Measurements from ENCODE around the gene STX8. TPM values are rescaled to one million over a fixed set of nuclear protein-coding genes. Genes with fewer than 3 reads are reported as not detected.
"Not testable (repeated sequence)": the region's sequence is repeated elsewhere in the genome, so short reads cannot be mapped to it uniquely, and the experiment has no call there.

STX8 gene
- total RNA-seq, 1 donor from 2014 or later, result 61.6 TPM

GRCh38 chr17:9343516-9343915 lies 232.1 kb downstream of the STX8 start:
- Mint-ChIP-seq H3K4me1 (ENCODE audit: unreplicated experiment) (peaks cover 33% of the 10 kb centered on the region), H3K36me3 (ENCODE audit: unreplicated experiment) (peaks cover 2% of the 10 kb centered on the region), H3K9me3 (ENCODE audit: unreplicated experiment) (no peaks in the 10 kb centered on the region), H3K27me3 (ENCODE audit: unreplicated experiment) (no peaks in the 10 kb centered on the region), H3K27ac (ENCODE audit: unreplicated experiment) (no peak overlapping the region), H3K4me3 (ENCODE audit: unreplicated experiment) (no peak overlapping the region)
- DNase-seq (ENCODE audit: extremely low spot score, unreplicated experiment), result no peak
- TF ChIP-seq CTCF (IDR thresholded peaks at IDR 0.05), result no peak

- Mint-ChIP-seq H3K27ac (ENCODE audit: unreplicated experiment) (no peak overlapping the region), H3K27me3 (ENCODE audit: unreplicated experiment) (no peaks in the 10 kb centered on the region), H3K4me3 (ENCODE audit: unreplicated experiment) (no peak overlapping the region), H3K9me3 (ENCODE audit: unreplicated experiment) (no peaks in the 10 kb centered on the region), H3K4me1 (ENCODE audit: unreplicated experiment) (peaks cover 30% of the 10 kb centered on the region), H3K36me3 (ENCODE audit: unreplicated experiment) (peaks cover 2% of the 10 kb centered on the region)
- TF ChIP-seq CTCF (IDR thresholded peaks at IDR 0.05), result no peak
- DNase-seq (ENCODE audit: extremely low spot score, unreplicated experiment), result no peak
These were observed 233.4 kb downstream of the STX8 start for GRCh38 chr17:9342225-9342624.

GRCh38 chr17:9339958-9340357 lies 235.7 kb downstream of the STX8 start:
- H3K4me3 Mint-ChIP-seq (ENCODE audit: unreplicated experiment), result no peak overlapping the region
- no peak for DNase-seq (ENCODE audit: extremely low spot score, unreplicated experiment)
- H3K27ac Mint-ChIP-seq (ENCODE audit: unreplicated experiment), result no peak overlapping the region
- H3K4me1 Mint-ChIP-seq (ENCODE audit: unreplicated experiment), result peaks cover 16% of the 10 kb centered on the region
- no peak for TF ChIP-seq CTCF (IDR thresholded peaks at IDR 0.05)
- peaks cover 4% of the 10 kb centered on the region for H3K9me3 Mint-ChIP-seq (ENCODE audit: unreplicated experiment)
- H3K27me3 Mint-ChIP-seq (ENCODE audit: unreplicated experiment), result no peaks in the 10 kb centered on the region
- peaks cover 6% of the 10 kb centered on the region for H3K36me3 Mint-ChIP-seq (ENCODE audit: unreplicated experiment)

DNA sequence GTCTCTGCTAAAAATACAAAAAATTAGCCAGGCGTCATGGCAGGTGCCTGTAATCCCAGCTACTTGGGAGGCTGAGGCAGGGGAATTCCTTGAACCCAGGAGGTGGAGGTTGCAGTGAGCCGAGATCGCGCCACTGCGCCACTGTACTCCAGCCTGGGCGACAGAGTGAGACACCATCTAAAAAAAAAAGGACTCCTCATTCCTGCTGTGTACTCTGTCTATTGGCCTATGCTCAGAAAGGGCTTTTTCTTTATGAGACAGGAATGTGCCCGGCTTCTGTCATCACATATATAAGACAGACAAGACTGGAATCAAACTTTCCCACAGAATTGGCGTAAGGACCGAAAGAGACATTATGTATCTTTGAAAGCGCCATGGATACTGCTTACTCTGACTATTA lies 236.1 kb downstream of the STX8 start:
- peaks cover 11% of the 10 kb centered on the region for H3K4me1 Mint-ChIP-seq (ENCODE audit: unreplicated experiment)
- H3K4me3 Mint-ChIP-seq (ENCODE audit: unreplicated experiment); H3K27me3 Mint-ChIP-seq (ENCODE audit: unreplicated experiment); H3K27ac Mint-ChIP-seq (ENCODE audit: unreplicated experiment); H3K9me3 Mint-ChIP-seq (ENCODE audit: unreplicated experiment); DNase-seq (ENCODE audit: extremely low spot score, unreplicated experiment); H3K36me3 Mint-ChIP-seq (ENCODE audit: unreplicated experiment): not testable (repeated sequence)

GRCh38 chr17:9336817-9337216 lies 238.8 kb downstream of the STX8 start:
- H3K36me3 Mint-ChIP-seq (ENCODE audit: unreplicated experiment), result peaks cover 10% of the 10 kb centered on the region
- H3K27ac Mint-ChIP-seq (ENCODE audit: unreplicated experiment), result no peak overlapping the region
- H3K9me3 Mint-ChIP-seq (ENCODE audit: unreplicated experiment), result peaks cover 13% of the 10 kb centered on the region
- no peaks in the 10 kb centered on the region for H3K4me1 Mint-ChIP-seq (ENCODE audit: unreplicated experiment)
- H3K27me3 Mint-ChIP-seq (ENCODE audit: unreplicated experiment), result no peaks in the 10 kb centered on the region
- no peak overlapping the region for H3K4me3 Mint-ChIP-seq (ENCODE audit: unreplicated experiment)
- no peak for DNase-seq (ENCODE audit: extremely low spot score, unreplicated experiment)
- TF ChIP-seq CTCF (IDR thresholded peaks at IDR 0.05), result no peak
